A673 (cell line): ENCODE results near the gene GCNT4. TPM values are rescaled to one million over a fixed set of nuclear protein-coding genes. Genes with fewer than 3 reads are reported as not detected.

Source experiments
- BruUV-seq: library from RNA; stranded (reverse); fragments of 400-500 nt; replicated peaks from 2 replicates; lab custom pipeline; 2021; lab: Mats Ljungman, UMichigan
- CTCF ChIA-PET: fragments of 300-600 bp; sonication (Branson Sonifier 250); formaldehyde crosslinking; loops from one replicate; lab custom pipeline; 2022; ENCODE audit warnings: antibody characterized with exemption; lab: Charles Lee
- POLR2A ChIA-PET: fragments of 300-600 bp; sonication (Branson Sonifier 250); formaldehyde crosslinking; loops from one replicate; lab custom pipeline; 2022; ENCODE audit warnings: antibody characterized with exemption; ENCODE audit not compliant: low non-redundant PET; lab: Charles Lee
- DNase-seq: peaks from one replicate; pipeline ENCODE4 v3.0.0-alpha.2; 2015; ENCODE audit warnings: low spot score
- H3K27ac ChIP-seq: fragments of 200-600 bp; sonication (generic); 2 replicates; pipeline ENCODE4 v1.5.1; 2016; ENCODE audit warnings: mixed run types, low read depth, mild to moderate bottlenecking, mixed read lengths, antibody characterized with exemption, low read length; ENCODE audit not compliant: poor library complexity, severe bottlenecking
- H3K27me3 ChIP-seq: fragments of 200-600 bp; sonication (generic); replicated peaks from 2 replicates; pipeline ENCODE4 v1.6.1; 2017; ENCODE audit warnings: mixed run types, low read depth, mild to moderate bottlenecking, mixed read lengths, antibody characterized with exemption, low read length; ENCODE audit not compliant: insufficient read depth, poor library complexity
- H3K36me3 ChIP-seq: fragments of 200-600 bp; sonication (generic); 2 replicates; pipeline ENCODE4 v1.6.1; 2016; ENCODE audit warnings: mixed run types, mild to moderate bottlenecking, mixed read lengths, antibody characterized with exemption, low read length; ENCODE audit not compliant: insufficient read depth, poor library complexity, severe bottlenecking
- H3K4me1 ChIP-seq: fragments of 200-600 bp; sonication (generic); 2 replicates; pipeline ENCODE4 v1.6.1; 2017; ENCODE audit warnings: mixed run types, mild to moderate bottlenecking, mixed read lengths, antibody characterized with exemption, low read length; ENCODE audit not compliant: insufficient read depth, poor library complexity, severe bottlenecking
- H3K4me3 ChIP-seq: fragments of 200-600 bp; sonication (generic); 2 replicates; pipeline ENCODE4 v1.5.1; 2016; ENCODE audit warnings: low read depth, mixed run types, mild to moderate bottlenecking, mixed read lengths, low read length; ENCODE audit not compliant: poor library complexity, severe bottlenecking
- H3K9me3 ChIP-seq: fragments of 200-600 bp; sonication (generic); 2 replicates; pipeline ENCODE4 v1.6.1; 2016; ENCODE audit warnings: mixed run types, low read depth, mild to moderate bottlenecking, mixed read lengths, antibody characterized with exemption, low read length; ENCODE audit not compliant: poor library complexity, severe bottlenecking
- CTCF ChIP-seq: fragments of 300-800, 200-600 bp; sonication (generic); conservative IDR thresholded peaks from 2 replicates; pipeline ENCODE4 v1.5.1; 2017; ENCODE audit warnings: low read depth, mild to moderate bottlenecking, antibody characterized with exemption, low read length, moderate library complexity, mixed read lengths
- EZH2 ChIP-seq: fragments of 200-600 bp; sonication (generic); IDR thresholded peaks from 2 replicates; pipeline ENCODE4 v1.6.1; 2017; ENCODE audit warnings: borderline replicate concordance, low read depth, mild to moderate bottlenecking, mixed read lengths, antibody characterized with exemption, low read length; ENCODE audit not compliant: poor library complexity, severe bottlenecking
- intact Hi-C: fragments of 100-400 bp; cut with micrococcal nuclease; formaldehyde crosslinking; loops from one replicate; pipeline ENCODE4 v1.10.0; 2022; ENCODE audit not compliant: unreplicated experiment
- total RNA-seq: library from RNA; stranded (reverse); gene quantifications from 2 replicates; pipeline ENCODE4 v1.2.3, GENCODE V29; 2021

GCNT4 gene
- total RNA-seq, 1 experiment from 2014 or later = 2.5 TPM

GRCh38 chr5:75055727-75056144, 3.4 kb upstream of the GCNT4 start:
- POLR2A ChIA-PET = no interaction called here
- intact Hi-C loops = loop anchor here (10.0 kb wide), 1 partner anchor 381 kb away; no protein-coding TSS in a partner anchor
- no peak overlapping the region for H3K27ac ChIP-seq
- DNase-seq = no peak
- H3K9me3 ChIP-seq = no peaks in the 10 kb centered on the region
- H3K27me3 ChIP-seq = peaks cover 31% of the 10 kb centered on the region
- no TSS peak for BruUV-seq
- H3K36me3 ChIP-seq = no peaks in the 10 kb centered on the region
- no peak overlapping the region for H3K4me3 ChIP-seq
- CTCF ChIA-PET = no interaction called here
- TF ChIP-seq EZH2 (no peak), CTCF (no peak)
- H3K4me1 ChIP-seq = peaks cover 11% of the 10 kb centered on the region

GRCh38 chr5:75054134-75054930, 2.0 kb upstream of the GCNT4 start:
- intact Hi-C loops = loop anchor here (5.0 to 10.0 kb wide), 2 partner anchors 283 to 380 kb away; partner anchors contain the start of gene HMGCR
- BruUV-seq = no TSS peak
- peak; percentile 66 for DNase-seq
- Histone ChIP-seq H3K27ac (peak overlapping the region; percentile 73), H3K27me3 (peaks cover 31% of the 10 kb centered on the region), H3K4me1 (peaks cover 14% of the 10 kb centered on the region), H3K36me3 (no peaks in the 10 kb centered on the region), H3K9me3 (no peaks in the 10 kb centered on the region), H3K4me3 (peak overlapping the region; percentile 72)
- CTCF ChIA-PET = no interaction called here
- TF ChIP-seq EZH2 = no peak
- no peak for TF ChIP-seq CTCF
- POLR2A ChIA-PET = interaction anchor here (0.6 kb wide), 1 partner anchor 10 kb away, joined by 3 read pairs; no protein-coding TSS in a partner anchor

GRCh38 chr5:75053304-75054133, 1.2 kb upstream of the GCNT4 start:
- Histone ChIP-seq H3K4me1 (peaks cover 14% of the 10 kb centered on the region), H3K9me3 (no peaks in the 10 kb centered on the region), H3K4me3 (peak overlapping the region; percentile 72), H3K27me3 (peaks cover 31% of the 10 kb centered on the region), H3K27ac (peak overlapping the region; percentile 73), H3K36me3 (no peaks in the 10 kb centered on the region)
- peak; percentile 72 for DNase-seq
- CTCF ChIA-PET = no interaction called here
- POLR2A ChIA-PET = interaction anchor here (0.6 kb wide), 2 partner anchors 10 to 1664 kb away, joined by 3 to 4 read pairs; no protein-coding TSS in a partner anchor
- intact Hi-C loops = loop anchor here (5.0 to 10.0 kb wide), 2 partner anchors 284 to 379 kb away; partner anchors contain the start of gene HMGCR
- no TSS peak for BruUV-seq
- no peak for TF ChIP-seq EZH2
- no peak for TF ChIP-seq CTCF
